ENCODE measurements around the gene TLE3. TPM values are rescaled to one million over a fixed set of nuclear protein-coding genes. Genes with fewer than 3 reads are reported as not detected.
A peak's percentile ranks its signal among the peaks of the same experiment; 100 is the strongest.
"Not testable (repeated sequence)": the region's sequence is repeated elsewhere in the genome, so short reads cannot be mapped to it uniquely, and the experiment has no call there.

The TLE3 gene
- total and polyA plus RNA-seq, 8 donors, result 12.5 to 37.2 (median 18.9) TPM

DNA sequence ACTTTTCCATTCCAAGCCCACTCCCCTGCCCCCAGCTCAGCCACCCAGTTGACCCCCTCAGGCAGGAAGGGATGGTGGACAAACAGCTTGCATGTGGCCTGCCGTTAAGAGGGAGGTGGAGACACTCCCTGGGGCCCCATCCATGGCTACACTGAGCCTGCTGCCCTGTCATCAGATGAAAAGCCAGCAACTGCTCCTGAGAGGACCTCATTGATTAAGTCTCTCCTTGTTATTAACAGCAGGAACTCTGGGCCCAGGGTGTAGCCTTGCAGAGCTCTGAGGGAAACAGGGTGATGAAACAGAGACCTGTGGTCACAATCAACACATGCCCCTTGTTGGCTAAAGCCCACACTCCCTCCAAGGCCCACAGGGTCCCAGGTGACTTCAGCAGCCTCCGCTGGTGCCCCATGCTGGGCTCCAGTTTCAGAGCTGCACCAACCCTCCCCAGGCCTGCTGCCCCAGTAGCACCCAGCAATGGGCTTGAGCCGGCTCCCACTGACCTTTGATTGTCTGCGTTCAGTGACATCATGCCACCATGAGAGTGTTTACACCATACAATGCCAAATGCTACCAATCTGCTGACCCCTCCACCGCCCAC is 22.3 kb upstream of the TLE3 start:
- 70 to 90% methylated on average over 5 of the region's 5 CpGs for WGBS, 2 donors
- no peaks in the 10 kb centered on the region for H3K36me3 ChIP-seq
- H3K4me3 ChIP-seq, result no peak overlapping the region
- intact Hi-C loops (cut with DNase I), result no loop called here
- H3K9me3 ChIP-seq, result no peaks in the 10 kb centered on the region
- ATAC-seq (no peak), DNase-seq (no peak), FAIRE-seq (no peak)
- H3K4me1 ChIP-seq, result no peaks in the 10 kb centered on the region
- H3K27ac ChIP-seq, result no peak overlapping the region
- TF ChIP-seq, protein P1, sequence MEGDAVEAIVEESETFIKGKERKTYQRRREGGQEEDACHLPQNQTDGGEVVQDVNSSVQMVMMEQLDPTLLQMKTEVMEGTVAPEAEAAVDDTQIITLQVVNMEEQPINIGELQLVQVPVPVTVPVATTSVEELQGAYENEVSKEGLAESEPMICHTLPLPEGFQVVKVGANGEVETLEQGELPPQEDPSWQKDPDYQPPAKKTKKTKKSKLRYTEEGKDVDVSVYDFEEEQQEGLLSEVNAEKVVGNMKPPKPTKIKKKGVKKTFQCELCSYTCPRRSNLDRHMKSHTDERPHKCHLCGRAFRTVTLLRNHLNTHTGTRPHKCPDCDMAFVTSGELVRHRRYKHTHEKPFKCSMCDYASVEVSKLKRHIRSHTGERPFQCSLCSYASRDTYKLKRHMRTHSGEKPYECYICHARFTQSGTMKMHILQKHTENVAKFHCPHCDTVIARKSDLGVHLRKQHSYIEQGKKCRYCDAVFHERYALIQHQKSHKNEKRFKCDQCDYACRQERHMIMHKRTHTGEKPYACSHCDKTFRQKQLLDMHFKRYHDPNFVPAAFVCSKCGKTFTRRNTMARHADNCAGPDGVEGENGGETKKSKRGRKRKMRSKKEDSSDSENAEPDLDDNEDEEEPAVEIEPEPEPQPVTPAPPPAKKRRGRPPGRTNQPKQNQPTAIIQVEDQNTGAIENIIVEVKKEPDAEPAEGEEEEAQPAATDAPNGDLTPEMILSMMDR (IDR thresholded peaks at IDR 0.05), result no peak
- no peaks in the 10 kb centered on the region for H3K27me3 ChIP-seq

DNA sequence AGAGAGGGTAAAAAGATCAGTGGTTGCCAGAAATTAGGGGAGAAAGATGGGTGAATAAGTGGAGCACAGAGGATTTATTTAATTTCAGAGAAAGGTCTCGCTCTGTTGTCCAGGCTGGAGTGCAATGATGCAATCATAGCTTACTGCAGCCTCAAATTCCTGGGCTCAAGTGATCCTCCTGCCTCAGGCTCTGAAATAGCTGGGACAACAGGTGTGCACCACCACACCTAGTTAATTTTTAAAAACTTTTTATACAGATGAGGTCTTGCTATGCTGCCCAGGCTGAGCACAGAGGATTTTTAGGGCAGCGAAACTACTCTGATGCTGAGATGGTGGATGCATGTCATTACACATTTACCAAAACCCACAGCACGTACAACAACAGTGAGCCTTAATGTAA is 20.9 kb upstream of the TLE3 start:
- no peak overlapping the region for H3K4me3 ChIP-seq
- TF ChIP-seq, protein P1 (IDR thresholded peaks at IDR 0.05), result no peak
- H3K27me3 ChIP-seq, result no peaks in the 10 kb centered on the region
- H3K9me3 ChIP-seq, result no peaks in the 10 kb centered on the region
- H3K27ac ChIP-seq, result no peak overlapping the region
- DNase-seq, result no peak
- intact Hi-C loops (cut with DNase I), result no loop called here
- ATAC-seq, result no peak
- WGBS, 2 donors, result 96 to 97% methylated on average over 3 of the region's 3 CpGs
- no peaks in the 10 kb centered on the region for H3K4me1 ChIP-seq
- no peak for FAIRE-seq
- H3K36me3 ChIP-seq, result no peaks in the 10 kb centered on the region

DNA sequence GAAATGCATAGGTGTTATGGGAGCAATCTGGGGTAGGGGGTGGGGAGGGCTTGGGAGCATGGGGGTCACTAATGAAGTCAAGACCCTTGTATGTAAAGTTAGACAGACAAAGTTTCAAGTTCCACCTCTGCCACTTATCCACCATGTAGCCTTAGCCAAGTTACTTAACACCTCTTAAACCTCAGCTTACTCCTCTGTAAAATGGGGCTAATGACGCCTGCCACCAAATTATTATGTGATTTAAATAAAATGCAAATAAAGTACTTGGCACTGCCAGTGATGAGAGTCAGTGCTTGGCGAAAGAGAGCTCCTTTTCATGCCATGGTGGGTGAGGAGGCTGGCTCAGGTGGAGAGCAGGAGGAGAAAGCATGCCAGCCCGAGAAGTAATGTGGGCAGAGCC is 18.6 kb upstream of the TLE3 start:
- intact Hi-C loops (cut with DNase I), result no loop called here
- DNase-seq (no peak), ATAC-seq (no peak), FAIRE-seq (no peak)
- no peaks in the 10 kb centered on the region for H3K9me3 ChIP-seq
- WGBS, 2 donors, result 73 to 82% methylated on average over 3 of the region's 3 CpGs
- H3K27me3 ChIP-seq, result no peaks in the 10 kb centered on the region
- H3K36me3 ChIP-seq, result no peaks in the 10 kb centered on the region
- H3K4me3 ChIP-seq, result no peak overlapping the region
- TF ChIP-seq, protein P1 (IDR thresholded peaks at IDR 0.05), result no peak
- H3K4me1 ChIP-seq, result peaks cover 4 to 8% (median 6%) of the 10 kb centered on the region in 3 donors
- H3K27ac ChIP-seq, result no peak overlapping the region

DNA sequence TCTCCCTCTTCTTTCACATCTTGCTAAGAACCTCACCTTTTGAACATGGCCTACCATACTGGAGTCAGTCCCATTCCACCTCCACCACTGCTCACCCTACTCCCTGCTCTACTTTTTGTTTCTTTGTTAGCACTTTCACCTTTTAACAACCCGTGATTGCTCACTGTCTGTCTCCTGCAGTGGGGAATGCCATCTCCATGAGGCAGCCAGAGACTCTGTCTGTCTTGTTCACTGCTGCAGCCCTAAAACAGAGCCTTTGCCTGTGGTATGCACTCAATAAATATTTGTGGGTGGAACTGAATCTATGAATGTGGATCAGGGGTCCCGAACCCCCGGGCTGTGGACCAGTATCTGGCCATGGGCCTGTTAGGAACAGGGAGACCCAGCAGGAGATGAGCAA is 16.5 kb upstream of the TLE3 start:
- Histone ChIP-seq H3K36me3 (no peaks in the 10 kb centered on the region), H3K27ac (no peak overlapping the region), H3K4me1 (peaks cover 4 to 13% (median 6%) of the 10 kb centered on the region in 3 donors), H3K27me3 (no peaks in the 10 kb centered on the region), H3K9me3 (no peaks in the 10 kb centered on the region), H3K4me3 (no peak overlapping the region)
- 79 to 80% methylated on average over 3 of the region's 3 CpGs for WGBS, 2 donors
- FAIRE-seq (no peak), DNase-seq (no peak), ATAC-seq (no peak)
- TF ChIP-seq, protein P1 (IDR thresholded peaks at IDR 0.05), result no peak
- intact Hi-C loops (cut with DNase I), result no loop called here

DNA sequence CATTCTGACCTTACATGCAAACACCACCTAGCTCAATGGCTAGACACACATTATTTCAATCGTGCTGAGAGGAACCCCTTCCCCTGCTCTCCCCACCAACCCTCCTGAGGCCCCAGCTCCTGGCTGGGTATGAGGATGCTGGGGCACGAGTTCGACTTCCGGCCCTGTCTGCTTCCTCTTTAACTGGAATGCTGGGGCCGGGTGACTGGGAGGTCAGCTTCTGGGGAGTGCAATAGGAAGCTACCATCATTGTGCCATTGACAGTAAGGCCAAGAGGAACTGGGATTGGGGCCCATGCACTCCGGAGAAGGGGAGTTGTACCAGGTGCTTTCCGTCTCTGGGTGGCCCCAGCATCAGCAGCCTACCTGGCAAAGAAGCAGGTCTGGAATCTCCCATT is 15.6 kb upstream of the TLE3 start:
- 84 to 91% methylated on average over 7 of the region's 7 CpGs for WGBS, 2 donors
- no peak overlapping the region for H3K27ac ChIP-seq
- H3K9me3 ChIP-seq, result no peaks in the 10 kb centered on the region
- TF ChIP-seq, protein P1 (IDR thresholded peaks at IDR 0.05), result no peak
- intact Hi-C loops (cut with DNase I), result no loop called here
- ATAC-seq (peak in 2 of 4 donors; percentile 16 to 40), FAIRE-seq (no peak), DNase-seq (peak in 1 of 6 donors; percentile 60)
- no peaks in the 10 kb centered on the region for H3K36me3 ChIP-seq
- peaks cover 4 to 13% (median 6%) of the 10 kb centered on the region in 3 donors for H3K4me1 ChIP-seq
- H3K4me3 ChIP-seq, result no peak overlapping the region
- H3K27me3 ChIP-seq, result no peaks in the 10 kb centered on the region

DNA sequence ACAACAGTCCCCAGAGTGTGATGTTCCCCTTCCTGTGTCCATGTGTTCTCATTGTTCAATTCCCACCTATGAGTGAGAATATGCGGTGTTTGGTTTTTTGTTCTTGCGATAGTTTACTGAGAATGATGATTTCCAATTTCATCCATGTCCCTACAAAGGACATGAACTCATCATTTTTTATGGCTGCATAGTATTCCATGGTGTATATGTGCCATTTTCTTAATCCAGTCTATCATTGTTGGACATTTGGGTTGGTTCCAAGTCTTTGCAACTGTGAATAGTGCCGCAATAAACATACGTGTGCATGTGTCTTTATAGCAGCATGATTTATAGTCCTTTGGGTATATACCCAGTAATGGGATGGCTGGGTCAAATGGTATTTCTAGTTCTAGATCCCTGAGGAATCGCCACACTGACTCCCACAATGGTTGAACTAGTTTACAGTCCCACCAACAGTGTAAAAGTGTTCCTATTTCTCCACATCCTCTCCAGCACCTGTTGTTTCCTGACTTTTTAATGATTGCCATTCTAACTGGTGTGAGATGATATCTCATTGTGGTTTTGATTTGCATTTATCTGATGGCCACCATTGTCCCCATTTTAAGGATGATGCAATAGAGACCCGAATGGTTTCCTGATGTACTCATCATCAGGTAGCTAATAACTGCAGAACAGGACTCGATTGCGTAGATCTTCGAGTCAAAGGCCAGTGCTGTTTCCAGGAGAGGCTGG is 15.0 kb upstream of the TLE3 start:
- H3K4me3 ChIP-seq; H3K27me3 ChIP-seq; FAIRE-seq; H3K36me3 ChIP-seq; ATAC-seq; intact Hi-C loops (cut with DNase I); DNase-seq; H3K9me3 ChIP-seq; H3K27ac ChIP-seq: not testable (repeated sequence)
- peaks cover 4 to 13% (median 6%) of the 10 kb centered on the region in 3 donors for H3K4me1 ChIP-seq
- 86 to 92% methylated on average over 6 of the region's 9 CpGs for WGBS, 2 donors
